ENCODE data around the gene GYS1.
"Not testable (repeated sequence)": the region's sequence is repeated elsewhere in the genome, so short reads cannot be mapped to it uniquely, and the experiment has no call there.

DNA sequence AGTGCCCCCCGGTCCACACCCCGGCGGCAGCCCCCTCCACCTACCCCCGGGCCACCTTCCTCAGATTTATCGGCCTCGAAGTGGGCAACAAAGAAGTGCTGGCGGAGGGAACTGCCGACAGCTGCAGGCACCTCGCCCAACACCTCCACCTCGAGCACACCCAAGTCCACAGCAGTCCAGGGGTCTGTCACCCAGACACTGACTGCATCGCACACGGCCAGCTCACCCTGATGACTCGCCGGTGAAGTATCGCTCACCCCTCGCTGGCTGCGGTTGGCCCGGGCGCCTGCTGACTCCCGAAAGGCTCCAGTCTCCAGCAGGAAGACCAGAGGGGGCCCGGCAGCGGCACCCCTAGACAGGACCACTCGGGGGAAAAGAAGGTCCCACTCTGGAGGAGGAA lies 32.5 kb upstream of the GYS1 start:
- TF ChIP-seq CTCF (conservative IDR thresholded peaks at IDR 0.05; ENCODE audit: low read depth, low read length); EZH2 (IDR thresholded peaks at IDR 0.05; ENCODE audit: low read length, unreplicated experiment); EZH2phosphoT487 (IDR thresholded peaks at IDR 0.05; ENCODE audit: borderline replicate concordance, low read length): not testable (repeated sequence)

Data from PC-3 (cell line).